Stimulated activated CD4-positive, alpha-beta T cell treated with anti-CD3 and anti-CD28 coated beads, Interleukin-4, amount 100 ng/mL, for 1 hour (primary cell): ENCODE results near the gene TSHB.
A peak's percentile ranks its signal among the peaks of the same experiment; 100 is the strongest.
"Not testable (repeated sequence)": the region's sequence is repeated elsewhere in the genome, so short reads cannot be mapped to it uniquely, and the experiment has no call there.

Source experiments
- DNase-seq: peaks from one replicate; pipeline ENCODE4 v3.0.0-alpha.2; 2020

The TSHB gene

DNA sequence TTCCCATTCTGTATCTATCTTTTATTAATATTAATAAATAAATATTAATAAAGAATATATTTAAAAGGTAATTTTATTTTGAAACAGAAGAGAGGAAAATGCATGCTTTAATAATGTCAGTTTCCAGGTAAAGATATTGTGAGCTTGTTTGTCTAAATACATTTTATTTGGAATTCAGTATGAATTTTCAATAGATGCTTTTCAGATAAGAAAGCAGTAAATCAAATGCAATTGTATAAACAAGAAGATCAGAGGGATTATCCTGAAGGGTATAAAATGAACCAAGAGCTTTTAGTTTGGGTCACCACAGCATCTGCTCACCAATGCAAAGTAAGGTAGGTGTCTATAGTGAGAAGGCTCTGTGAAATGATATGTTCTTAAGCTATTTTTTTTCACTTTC lies at the start of gene TSHB:
Gene TSHB (plus strand): TSS at position 301 of the 400 bp plus-strand sequence. CDS start 3,537 bp downstream, outside the sequence.
- no peak for DNase-seq

DNA sequence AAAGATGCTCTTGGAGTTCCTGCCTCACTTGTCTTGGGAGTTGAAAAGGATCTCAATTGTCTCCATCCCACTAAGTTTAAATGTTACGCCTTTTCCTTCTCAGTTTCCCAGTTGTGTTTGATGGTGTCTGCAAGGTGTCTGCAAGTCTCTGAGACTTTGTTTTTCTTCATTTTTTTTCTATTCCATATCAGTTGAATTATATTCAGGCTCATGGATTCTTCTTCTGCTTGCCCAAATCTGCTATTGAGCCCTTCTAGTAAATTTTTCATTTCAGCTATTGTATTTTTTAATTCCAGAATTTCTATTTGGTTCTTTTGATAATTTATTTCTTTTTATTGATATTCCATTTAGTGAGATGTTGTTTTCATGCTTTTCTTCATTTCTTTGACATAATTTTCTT lies 47.4 kb upstream of the TSHB start:
- DNase-seq = no peak

DNA sequence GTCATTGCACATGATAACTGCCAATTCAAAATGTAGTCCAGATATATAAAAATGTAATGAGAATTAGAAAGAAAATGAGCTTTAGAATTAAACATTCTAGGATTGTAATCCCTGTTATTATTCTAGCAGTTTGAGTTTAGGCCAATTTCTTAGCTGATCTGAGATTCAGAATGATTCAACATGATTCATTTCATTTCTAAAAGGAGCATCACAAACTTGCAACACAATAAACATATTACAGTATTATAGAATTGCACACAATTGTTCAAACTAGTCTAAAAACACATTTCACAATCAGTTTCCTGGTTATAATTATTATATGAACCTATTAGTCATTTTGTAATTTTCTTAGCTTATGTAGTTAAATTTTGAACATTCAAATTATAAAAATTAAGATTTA lies 43.3 kb upstream of the TSHB start:
- DNase-seq = no peak

DNA sequence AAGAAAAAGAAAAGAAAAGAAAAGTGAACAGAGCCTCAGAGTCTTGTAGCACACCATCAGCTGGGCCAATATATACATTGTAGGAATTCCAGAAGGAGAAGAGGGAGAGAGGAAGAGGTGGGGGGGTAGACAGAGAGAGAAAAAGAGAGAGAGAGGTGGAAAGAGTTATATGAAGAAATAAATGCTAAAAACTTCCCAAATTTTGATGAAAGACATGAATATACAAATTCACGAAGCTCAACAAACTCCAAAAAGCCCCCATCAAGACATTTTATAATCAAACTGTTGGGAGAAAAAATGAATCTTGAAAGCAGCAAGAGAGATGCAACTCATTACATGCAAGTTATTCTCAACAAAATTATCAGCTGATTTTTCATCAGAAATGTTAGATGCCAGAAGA lies 41.5 kb upstream of the TSHB start:
- no peak for DNase-seq

DNA sequence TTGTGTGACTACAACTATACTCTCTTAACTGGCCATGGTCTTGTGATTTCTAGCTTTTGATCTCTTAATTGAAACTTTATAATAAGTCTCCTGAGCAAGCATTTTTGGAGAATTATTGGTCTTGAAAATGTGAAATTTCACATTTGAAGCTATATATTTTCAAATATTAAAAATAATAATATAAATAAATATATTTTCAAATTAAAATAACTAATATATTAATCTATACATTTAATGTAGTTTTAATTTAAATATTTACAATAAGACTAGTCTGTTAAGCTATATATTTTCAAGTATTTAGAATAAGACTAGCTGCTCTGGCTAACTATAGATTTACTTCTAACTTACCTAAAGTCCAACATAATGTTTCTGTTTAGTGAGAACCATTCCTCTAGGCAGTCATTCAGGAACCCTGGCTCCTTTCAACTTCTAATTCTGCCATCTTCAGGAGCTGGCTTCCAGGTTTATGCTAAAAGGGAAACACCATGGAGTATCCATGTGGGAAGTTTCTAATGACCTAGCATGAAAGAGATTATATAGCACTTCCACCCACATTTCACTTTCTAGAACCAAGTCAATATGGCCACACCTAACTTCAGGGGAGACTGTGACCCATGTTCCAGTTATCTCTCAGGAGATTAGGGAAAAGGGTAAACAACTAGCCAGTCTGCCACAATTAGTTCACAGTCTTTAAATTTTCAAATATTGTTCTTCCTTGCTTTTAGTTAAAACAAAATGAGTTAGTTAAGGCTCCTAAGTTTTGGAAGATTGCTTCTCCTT lies 31.9 kb upstream of the TSHB start:
- DNase-seq = no peak

DNA sequence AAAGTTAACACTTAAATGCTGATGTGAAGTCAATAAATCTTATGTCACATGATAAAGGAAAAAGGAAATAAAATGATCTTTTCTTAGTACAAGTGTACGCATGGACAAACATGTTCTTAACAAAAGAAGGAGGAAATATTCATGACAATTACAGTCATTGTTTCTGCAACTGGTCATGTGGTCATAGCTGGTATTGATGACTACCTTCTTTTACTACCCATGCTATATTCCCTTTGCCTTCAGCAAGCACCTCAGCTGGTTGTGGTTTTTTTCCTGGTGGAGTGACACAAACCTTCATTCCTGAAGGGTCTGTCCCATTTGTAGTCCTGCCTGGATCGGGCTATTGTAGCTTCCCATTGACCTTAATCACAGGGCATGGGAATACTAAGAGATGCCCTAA lies 23.4 kb upstream of the TSHB start:
- DNase-seq = no peak

GRCh38 chr1:115012006-115012405 lies 17.6 kb upstream of the TSHB start:
- DNase-seq = no peak

GRCh38 chr1:115012434-115012833 lies 17.2 kb upstream of the TSHB start:
- DNase-seq = no peak

DNA sequence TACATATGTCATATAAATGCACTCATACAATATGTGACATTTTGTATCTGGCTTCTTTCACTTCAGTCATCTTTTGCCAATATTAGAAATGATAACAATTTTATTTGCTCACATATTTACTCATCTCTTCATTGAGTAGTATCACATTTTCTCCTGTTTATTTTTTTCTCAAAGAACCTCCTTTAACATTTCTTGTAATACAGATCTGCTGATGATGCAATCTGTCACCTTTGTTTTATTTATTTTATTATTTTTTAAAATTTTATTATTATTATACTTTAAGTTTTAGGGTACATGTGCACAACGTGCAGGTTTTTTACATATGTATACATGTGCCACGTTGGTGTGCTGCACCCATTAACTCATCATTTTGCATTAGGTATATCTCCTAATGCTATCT lies 15.8 kb upstream of the TSHB start:
- DNase-seq = no peak

DNA sequence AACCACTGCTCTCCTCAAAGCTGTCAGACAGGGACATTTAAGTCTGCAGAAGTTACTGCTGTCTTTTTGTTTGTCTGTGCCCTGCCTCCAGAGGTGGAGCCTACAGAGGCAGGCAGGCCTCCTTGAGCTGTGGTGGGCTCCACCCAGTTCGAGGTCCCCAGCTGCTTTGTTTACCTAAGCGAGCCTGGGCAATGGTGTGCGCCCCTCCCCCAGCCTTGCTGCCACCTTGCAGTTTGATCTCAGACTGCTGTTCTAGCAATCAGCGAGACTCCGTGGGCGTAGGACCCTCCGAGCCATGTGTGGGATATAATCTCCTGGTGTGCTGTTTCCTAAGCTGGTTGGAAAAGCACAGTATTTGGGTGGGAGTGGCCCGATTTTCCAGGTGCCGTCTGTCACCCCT lies 10.1 kb upstream of the TSHB start:
- DNase-seq = not testable (repeated sequence)

GRCh38 chr1:115021145-115021544 lies 8.5 kb upstream of the TSHB start:
- DNase-seq = no peak

- no peak for DNase-seq
Measured at GRCh38 chr1:115023593-115023992, 6.0 kb upstream of the TSHB start.

- DNase-seq = no peak
Measured at GRCh38 chr1:115031595-115031994, 2.0 kb downstream of the TSHB start.

GRCh38 chr1:115035652-115036051 lies 6.0 kb downstream of the TSHB start:
- DNase-seq = no peak

GRCh38 chr1:115036814-115037507 lies 7.3 kb downstream of the TSHB start:
- DNase-seq = no peak

DNA sequence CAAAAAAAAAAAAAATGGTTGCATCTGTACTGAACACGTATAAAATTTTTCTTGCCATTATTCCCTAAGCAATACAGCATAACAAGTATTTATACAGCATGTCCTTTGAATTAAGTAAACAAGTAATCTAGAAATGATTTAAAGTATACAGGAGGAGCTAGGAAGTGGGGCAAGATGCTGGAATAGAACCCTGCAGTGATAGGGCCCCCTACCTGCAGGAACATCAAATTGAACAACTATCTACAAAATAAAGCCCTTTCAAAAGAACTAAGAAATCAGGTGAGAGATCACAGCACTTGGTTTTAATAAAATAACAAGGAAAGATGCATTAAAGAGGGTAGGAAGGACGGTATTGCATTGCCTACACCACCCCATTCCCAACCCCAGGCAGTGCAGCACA lies 10.9 kb downstream of the TSHB start:
- no peak for DNase-seq

- DNase-seq = no peak
Measured at GRCh38 chr1:115041654-115042053, 12.0 kb downstream of the TSHB start.

DNA sequence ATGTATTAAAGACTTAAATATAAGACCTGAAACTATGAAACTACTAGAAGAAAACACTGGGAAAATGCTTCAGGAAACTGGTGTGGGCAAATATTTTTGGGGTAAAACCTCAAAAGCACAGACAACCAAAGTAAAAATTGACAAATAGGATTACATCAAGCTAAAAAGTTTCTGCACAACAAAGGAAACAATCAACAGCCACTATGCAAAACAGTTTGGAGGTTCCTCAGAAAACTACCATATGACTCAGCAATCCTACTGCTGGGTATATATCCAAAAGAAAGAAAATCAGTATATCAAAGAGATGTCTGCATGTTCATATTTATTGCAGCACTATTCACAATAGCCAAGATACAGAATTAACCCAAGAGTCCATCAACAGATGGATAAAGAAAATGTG lies 17.1 kb downstream of the TSHB start:
- no peak for DNase-seq

- DNase-seq = no peak
Measured at GRCh38 chr1:115051850-115052249, 22.2 kb downstream of the TSHB start.

GRCh38 chr1:115052454-115053083 lies 22.9 kb downstream of the TSHB start:
- DNase-seq = peak; percentile 53

DNA sequence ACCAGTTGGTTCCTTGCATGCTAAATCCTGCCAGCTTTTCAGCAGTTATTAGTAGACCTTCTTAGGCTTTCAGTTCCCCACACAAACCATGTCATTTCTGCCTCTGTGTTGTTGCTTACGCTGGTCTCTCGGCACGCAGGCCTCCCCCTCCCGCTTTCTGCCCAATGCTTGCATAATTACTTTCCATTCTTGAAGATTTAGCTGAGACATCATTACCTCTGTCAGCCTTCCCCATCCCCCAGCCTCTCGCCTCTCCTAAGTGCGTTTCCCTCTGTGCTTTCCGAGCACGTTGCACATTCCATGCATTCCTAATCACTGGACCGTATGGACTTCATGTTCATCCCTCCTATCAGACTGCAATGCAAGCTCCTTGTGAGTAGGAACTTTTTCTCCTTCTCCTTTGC lies 26.8 kb downstream of the TSHB start:
- no peak for DNase-seq

DNA sequence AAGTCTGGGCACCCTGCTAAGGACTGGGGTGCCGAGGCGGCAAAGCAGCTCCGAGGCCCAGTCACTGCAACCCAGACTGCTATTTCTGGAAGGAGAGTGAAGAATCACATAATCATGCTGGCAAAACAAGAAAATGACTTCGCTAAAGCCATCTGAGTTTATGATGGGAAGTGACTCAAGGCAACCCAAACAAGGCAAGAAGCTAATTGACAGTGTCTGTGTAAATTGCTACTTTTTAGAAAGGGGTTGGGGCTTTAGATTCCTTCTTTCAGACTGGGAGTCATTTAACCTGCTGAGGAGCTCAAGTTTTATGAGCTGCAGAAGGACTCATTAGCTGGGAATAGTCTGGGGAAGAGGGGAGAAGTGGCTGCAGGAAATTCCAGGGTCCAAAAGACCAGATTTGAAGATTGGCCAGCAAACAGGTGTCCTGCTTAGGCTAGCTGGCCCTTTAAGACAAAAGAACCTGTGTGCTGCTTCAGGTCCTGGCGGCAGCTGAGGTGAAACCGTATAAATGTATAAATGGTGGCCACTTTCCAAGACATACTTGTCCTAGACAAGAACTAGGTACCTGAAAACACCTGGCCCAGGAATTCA lies 28.1 kb downstream of the TSHB start:
- no peak for DNase-seq

DNA sequence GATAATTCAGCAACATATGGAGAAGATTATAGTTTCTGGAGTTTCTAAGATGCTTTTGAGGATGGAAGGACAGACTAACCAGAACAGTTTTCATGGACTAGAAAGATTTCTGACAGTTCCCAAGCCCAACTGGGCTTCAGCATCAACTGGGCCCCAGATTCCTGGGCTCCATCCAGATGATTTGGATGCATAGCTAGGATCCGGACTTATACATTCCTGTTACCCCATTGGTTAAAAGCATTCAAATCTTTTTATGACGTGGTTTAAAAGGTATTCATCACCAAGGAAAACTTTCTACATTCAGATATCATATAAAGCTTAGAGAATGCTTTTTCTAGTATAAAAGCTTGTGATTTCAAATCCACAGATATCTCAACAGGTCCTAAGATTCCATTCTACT lies 29.7 kb downstream of the TSHB start:
- no peak for DNase-seq

GRCh38 chr1:115060501-115060900 lies 30.9 kb downstream of the TSHB start:
- no peak for DNase-seq
